NCI-H187 treated with DMSO at 0.1 percent for 48 hours (cell line): ENCODE measurements around the gene MAPKBP1.

Source experiments
- DNase-seq: peaks from one replicate; lab custom pipeline; 2025; lab: John Stamatoyannopoulos, UW

Gene MAPKBP1

DNA sequence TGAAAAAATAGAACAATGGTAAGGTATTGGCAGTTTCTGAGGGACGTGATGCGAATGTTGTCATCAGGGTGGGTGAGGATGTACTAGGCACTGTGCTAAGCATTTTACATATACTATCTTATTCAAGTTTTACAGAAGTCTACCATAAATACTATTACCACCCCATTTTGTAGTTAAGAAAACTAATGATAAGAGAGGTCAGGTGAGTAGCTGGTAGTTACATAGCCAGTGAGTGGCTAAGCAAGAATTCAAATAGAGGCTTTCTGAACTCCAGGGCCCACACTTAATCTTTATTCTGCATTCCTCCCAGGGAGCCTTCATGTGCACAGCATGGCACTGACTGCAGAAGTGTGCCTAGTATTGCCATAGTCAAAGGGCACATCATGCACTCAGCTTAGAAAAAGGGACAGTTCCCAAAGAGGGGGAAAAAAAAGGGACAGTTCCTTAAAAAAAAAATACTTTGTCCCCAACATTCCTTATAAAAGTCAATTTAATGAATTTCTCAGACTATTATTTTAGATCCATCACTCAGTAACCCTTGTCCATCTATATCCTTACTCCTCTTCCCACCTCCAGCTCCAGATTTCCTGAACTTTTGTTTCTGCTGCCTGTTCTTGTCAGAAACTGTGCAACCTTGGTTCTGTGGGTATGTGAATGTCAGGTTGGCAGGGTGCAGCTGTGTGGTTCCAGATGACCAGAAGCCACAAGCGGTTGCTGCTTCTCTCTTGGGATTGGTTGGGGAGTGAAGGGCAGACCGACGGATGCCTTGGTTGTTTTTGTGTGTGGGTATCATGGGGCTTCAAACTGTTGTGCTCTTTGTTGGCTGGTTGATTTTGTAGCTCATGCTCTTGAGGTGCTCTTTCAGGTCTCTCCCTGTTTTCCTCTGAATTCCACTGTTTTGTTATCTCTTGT lies 8.3 kb downstream of the MAPKBP1 start:
- DNase-seq, result no peak

DNA sequence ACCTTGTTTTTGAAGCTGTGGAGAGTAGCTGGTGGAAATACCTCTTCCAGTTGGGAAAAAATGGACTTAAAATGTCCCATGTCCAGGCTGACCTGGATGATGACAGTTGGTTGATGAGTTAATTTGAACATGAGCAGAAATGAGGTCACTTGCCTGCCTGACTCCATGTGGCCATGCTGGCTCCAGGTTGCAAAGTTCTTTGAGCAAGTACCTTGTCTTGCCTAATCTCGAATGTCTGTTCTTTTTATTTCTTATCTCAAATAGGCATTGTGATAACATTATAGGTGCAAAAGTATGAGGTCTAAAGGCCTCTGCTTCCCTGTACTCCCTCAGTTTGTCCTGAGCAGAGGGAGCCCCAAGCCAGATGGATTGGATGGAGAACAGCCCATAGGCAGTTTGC lies 9.0 kb downstream of the MAPKBP1 start:
- no peak for DNase-seq

DNA sequence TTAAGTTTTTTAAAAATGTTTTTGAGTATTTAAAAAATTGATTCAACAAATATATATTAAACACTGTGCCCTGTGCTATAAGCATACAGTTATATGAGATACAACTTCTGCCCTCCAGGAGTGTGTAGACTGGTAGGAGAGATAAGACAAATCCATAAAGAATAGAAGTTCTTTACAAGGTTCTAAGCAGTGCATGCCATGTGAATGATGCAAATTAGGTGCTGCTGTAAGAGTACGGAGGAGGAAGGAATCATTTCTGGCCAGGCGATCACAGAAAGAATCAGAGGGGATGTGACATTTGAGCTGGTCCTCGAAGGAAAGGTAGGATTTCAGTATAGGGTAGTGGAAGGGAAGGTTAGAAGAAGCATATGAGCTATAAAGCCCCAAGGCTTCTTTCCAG lies 14.0 kb downstream of the MAPKBP1 start:
- DNase-seq, result no peak

DNA sequence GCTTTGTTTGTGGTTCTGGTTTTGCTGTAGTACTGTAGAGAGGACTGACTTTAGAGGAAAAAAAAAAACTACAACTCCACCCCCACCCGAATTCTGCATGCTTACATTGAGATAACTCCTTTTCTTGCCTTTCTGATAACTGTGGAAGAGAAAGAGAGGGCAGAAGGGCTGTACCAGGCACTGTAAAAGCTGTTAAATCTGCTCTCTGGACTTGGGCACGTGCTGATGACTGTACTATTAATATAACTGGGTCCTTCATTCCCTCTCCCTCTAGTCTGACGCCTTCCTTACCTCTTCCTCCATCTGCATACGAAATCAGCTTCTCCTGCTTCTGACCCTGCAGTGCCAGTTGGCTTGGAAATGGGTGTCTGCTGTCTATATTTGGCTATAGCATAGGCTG lies 15.0 kb downstream of the MAPKBP1 start:
- no peak for DNase-seq

DNA sequence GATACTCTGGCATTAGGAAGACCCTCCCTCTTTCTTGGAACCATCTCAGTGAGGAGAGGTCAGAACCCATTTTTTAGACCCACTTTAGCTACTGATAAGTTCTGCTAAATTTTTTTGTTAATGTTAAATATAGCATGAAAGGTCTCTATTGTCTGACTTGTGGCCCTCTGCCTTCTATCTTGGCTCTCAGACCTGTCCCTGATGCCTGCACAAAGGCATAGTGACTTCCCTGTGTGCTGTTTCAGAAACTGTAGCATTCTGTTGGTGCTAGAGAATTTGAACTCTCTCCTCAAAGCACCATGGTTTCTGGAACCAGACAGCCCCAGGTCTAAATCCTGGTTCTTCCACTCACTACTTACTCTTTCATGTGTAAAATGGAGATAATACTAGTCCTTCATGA lies 15.4 kb downstream of the MAPKBP1 start:
- DNase-seq, result no peak

DNA sequence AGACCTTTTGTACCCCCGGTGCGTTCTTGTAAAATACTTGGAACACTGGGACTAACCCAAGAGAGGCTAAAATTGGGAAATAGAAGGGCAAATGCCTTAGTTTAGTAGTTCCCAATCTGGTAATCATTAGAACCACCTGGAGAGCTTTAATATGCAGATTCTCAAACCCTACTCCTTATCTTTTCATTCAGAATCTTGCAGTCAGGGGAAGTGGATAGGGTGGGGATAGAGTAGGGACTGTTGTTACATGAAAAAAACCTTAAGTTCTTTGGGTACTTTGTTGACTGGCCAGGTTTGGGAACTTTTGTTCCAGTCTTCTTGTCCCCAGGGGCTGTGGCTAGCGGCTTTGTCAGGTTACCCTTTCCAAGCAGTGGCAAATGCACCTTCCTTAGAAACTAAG lies 15.9 kb downstream of the MAPKBP1 start:
- no peak for DNase-seq

DNA sequence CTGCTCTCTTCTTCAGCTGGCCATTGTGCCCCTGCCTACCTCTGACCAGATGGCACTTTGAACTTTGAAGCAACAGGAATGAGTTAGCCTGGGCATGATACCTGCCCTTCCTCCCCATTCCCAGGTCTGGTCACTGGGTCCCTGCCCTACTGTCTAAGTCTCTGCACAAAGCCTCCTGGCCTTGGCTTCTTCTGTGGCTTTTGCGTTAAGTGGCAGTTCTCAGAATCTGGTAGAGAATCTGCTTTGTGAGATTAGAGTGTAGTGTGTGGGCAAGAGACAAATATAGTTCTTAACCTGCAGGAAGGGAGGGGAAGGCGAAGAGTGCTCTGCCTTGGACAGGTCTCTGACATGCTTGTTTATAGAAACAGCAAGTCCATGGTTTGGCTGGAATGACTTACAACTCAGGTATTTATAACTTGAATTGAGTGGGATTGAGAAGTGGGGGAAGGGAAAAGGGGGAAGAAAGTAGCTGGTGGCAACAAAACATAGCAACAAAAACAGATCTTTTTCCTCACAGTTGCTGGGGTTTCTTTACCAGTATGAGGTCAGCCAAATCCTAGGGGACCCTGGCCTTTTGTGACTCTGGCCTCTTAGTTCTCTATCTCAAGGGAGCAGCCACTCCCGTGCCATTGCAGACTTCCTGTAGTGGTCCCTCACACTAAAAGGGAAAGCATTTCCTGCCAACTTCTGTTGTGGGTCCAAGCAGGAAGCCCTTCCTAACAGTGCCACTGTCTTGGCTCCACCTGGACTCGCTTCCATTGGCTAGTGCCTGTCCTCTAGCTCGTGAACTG lies 16.7 kb downstream of the MAPKBP1 start:
- no peak for DNase-seq

DNA sequence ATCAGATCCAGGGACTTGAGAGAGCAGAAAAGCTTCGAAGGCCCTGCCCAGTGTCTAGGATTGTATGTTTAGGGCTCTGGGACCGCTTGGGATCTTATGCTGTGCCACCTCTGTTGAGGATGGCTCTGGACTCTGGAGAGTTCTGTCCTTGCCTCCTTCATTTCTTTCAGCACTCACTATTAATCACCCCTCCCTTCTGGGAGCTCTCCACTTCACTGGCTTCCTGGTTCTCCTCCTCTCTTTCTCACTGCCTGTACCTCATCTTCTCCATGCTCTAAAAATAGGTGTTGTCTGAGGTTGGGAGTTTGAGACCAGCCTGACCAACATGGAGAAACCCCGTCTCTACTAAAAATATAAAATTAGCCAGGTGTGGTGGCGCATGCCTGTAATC lies 17.3 kb downstream of the MAPKBP1 start:
- DNase-seq, result no peak

DNA sequence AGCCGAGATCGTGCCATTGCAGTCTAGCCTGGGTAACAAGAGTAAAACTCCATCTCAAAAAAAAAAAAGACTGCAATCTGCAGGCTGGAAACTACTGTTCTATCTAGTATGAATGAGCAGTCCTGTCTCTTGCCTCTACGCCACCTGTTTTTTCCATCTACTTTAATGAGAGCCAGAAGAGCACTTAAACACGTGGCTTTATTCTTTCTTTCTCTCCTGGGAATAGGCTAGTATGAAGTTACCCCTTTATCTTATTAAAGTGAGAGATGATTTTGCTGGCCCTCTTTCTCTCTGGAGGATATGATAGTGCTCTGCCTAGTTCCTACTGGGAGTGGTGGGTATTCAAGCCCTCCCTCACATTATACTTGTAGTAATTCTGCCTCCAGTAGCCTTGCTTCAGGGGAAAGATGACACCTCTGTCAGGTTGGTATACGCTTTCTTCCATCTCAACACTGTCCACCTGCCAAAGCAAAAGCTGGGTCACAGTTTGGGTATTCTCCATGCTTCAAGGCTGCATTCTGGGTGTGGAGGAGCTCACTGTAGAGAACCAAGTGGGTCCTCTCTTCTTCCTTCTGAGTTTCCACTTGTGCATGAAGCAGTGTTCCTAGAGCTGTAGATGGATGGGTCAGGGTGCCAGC lies 17.8 kb downstream of the MAPKBP1 start:
- peak; percentile 94 for DNase-seq

DNA sequence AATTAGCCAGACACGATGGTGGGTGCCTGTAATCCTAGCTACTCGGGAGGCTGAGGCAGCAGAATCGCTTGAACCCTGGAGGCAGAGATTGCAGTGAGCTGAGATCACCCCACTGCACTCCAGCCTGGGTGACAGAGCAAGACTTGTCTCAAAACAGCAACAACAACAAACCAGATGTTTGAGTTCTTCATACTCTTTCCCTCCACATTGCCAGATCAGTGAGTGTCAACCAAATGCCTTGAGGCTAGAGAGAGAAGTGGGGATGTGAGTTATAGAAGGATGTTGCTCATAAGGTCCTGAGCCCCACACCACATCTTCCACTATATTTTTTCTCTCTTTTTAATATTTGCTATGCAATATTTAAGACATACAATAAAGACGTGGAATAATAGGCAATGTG lies 19.8 kb downstream of the MAPKBP1 start:
- DNase-seq, result no peak

DNA sequence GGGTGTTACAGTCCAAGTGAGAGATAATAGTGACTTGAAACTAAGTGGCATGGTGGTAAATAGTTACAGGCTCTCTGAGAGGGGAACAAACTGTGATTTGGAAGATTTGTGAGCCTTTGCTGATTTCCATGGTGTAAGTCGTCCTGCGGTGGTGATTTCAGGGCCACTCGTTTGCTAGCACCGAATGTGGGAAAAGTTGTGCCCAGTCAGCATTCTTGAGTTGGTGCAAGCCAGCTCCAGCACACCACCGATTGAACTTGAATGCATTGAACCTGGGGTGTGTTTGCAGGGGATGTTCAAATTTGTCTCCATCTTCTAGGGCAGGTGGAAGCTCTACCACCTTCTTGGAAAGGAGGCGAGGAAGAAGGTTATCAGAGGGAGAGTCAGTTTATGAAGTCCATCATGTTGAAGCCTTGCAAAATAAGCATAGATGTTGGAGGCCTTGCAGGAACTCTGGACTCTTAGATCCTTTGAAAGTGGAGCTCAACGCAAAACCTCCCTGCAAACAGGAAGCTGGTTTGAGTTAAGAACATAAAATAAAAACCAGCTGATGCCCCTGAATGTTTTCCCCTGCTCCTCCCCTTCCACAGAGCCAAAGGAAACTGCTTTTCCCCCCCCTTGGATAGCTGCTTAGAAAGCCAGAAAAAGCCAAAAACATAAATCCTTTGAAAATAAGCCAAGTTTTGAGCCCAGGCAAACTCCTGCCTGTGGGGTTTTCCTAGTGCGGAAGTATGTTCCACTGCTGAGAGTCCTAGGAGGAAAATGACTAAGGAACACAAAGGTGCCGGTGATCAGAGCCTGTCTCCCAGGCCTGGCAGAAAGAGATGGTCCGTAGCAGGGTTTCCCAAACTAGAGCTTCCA lies 21.9 kb downstream of the MAPKBP1 start:
- no peak for DNase-seq

DNA sequence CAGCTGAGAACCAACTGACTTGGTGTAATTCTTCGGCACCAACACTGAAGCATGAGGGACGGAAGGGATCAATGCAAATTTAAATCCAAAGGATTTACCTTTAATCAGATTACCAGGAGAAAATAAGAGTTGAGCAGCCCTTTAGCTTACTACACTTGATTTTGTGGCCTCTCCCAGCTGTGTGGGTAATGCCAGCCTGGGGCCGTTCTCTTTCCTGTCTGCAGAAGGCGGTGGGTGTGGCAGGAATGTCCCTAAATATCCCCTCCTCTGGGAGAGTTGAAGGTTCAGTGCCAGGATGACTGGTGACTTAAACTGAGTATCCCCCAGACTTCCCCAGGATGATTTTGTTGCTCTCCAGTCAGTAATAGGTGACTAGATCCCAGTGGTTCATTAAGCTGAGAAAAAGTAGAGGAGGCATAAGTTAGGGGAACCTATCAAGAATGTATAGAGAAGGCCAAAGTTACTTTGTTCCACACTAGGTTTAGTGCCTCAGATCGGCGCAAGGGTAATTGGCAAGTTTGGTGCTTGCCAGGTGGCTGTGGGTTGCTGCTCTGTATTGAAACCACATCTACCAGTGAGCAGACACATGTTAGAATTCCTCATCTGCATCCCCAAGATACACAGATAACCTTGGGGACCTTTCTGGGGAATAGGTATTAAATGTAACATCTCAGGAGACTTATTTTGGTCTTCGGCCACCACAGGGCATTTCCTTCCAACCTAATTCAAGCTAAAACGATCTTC lies 23.1 kb downstream of the MAPKBP1 start:
- no peak for DNase-seq

DNA sequence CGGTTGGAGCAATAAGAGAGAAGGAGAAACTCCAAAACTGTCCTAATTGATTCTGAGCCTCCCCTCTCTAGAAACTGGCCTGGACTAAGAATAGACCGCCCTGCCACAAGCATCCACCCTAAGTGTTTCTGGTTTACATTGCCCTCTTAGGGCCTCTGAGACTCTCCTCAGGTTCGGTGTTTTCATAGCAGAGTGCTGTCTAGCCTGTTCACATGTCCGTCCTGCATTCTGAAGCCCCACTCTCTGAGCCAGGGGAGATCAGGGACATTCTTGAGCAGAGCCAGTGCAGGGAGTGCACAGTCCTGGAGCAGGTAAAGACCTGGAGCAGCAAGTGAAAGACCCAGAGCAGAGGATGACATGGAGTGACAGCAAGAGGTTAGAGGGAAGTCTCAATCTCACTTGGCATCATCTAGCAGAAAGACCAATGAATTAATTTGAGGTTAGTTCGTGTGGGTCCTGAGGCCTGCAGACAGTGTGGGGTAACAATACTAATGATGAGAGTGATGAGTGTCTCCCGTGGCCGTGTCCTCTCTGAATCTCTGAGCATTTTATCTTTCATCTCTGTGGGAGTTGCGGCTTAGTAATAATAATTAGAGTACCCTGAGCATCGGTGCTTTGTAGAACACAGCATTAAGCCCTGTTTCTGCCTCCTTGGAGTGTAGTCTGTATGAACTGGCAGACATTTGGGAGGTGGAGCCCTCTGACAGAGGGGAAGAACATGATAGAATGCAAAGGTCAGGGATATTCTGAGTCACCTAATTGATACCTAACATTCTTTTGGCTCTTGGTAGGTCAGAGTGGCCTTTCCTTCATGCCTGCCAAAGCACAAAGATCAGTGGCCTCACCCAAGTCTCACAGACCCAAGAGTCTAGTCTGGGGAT lies 24.6 kb downstream of the MAPKBP1 start:
- no peak for DNase-seq

DNA sequence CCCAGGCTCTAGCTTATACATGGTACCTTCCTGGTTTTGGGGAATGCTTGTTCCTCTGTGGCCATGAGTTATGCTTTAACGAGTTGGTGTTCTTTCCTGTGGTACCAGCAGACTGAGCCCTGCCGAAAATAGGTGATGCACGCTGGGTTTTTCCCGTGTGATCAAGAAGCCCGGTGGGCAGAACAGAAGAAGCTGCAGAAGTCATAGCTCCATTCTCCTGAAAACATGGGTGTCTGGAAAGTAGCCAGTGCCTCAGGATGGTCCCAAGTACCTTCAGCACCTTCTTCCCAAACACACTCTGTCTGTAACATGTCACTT lies 25.2 kb downstream of the MAPKBP1 start:
- no peak for DNase-seq

DNA sequence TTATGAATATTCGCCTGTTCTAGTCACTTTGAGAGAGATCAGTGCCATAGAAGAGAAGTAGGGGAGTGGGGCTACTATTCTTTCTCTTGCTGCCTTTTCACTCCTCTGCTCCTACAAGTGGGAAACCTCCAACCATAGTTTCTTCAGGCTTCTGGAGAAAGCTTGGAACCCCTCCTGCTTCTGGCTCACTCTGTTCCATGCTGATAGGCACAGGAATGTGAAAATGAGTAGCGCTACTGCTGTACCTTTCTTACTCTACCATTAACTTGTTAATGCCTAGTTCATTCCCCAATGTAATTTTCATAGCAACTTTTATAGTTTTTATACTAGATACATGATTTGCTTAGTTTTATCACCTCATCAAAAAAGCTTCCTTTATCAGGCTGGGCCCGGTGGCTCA lies 26.9 kb downstream of the MAPKBP1 start:
- DNase-seq, result no peak

DNA sequence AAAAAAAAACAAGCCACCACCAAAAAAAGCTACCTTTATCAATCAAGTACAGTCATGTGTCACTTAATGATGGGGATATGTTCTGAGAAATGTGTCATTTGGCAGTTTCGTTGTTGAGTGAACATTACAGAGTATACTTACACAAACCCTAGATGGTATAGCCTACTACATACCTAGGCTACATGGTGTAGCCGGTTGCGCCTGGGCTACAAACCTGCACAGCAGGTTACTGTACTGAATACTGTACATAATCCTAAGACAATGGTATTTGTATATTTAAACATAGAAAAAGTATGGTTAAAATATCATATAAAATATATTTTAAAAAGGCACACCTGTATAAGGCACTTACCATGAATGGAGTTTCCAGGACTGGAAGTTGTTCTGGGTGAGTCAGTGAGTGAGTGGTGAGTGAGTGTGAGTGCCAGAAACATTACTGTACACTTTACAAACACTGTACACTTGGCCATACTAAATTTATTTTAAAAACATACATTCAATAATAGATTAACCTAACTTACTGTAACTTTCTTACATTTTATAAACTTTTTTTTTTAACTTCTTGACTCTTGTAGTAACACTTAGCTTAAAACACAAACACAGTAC lies 27.7 kb downstream of the MAPKBP1 start:
- DNase-seq, result no peak

DNA sequence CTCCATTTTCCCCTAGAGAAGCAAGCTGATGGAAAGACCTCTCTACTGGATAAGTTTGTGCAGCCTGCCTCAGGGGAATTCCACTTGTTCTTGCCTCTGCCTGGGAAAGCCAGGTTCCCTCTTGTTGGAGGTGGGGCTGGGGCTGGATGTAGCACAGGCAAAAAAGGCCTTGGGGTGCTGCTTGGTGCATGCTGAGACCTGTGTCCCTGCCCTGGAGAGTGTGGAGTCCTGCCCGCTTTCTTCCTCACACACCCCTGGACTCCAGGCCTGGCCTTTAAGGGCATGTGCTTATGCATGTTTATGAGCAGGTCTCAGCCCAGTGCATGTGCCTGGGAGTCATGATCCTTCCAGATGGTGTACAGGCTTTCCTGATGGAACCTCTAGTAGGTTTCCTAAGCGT lies 30.1 kb downstream of the MAPKBP1 start:
- no peak for DNase-seq

DNA sequence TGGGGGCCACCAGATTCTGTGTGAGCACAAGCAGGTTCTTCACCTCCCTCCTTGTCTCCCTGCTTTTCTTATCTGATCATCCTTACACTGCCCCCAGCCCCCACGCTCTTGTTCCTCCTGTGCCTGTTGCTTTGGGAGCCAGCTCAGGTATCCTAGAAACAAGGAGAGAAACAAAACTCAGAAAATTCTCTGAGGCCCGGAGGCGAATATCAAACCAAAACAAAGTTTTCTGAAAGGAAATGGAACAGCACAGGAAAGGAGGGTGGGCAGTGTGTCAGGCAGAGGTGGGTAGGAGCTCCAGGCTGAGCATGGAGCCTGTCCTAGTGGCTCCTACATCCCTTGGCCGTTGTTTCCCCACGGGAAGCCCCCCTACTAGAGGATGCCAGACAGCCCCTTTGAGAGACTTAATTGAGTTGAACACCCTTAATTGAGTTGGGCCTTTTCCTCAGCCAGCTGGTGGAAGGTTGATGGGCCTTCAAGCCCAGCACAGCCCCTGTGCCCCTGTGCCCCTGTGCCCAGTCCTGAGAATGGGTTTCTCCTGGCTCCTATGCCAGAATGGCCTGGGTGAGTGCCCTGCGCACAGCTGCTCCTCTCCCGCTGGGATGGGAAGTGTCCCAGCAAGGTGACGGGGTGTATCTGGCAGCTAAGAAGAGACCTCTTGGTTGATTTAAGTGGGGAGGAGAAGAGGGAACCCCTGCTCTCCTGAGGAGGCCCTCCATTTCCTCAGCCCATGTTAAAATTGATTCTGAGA lies 30.8 kb downstream of the MAPKBP1 start:
- no peak for DNase-seq

DNA sequence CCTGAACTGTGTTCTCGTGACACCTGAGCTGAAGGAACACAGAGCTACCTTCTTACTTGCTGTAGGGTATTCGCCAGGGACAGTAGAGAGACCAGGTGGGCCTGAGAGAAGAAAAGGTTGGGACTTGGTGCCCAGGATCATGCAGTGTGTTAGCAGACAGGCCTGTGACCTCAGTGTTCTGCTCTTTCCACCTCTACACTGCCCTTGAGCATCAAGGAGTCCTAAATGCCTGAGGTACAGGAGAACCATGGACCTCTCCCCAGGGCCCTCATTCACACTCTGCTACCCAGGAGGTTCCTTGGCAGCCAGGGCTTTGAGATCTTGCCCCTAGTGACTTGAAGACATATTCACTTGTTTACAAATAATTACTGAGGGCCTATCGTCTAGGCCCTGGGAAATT lies 31.4 kb downstream of the MAPKBP1 start:
- DNase-seq, result no peak
